Tongue (tissue), 2 donors: Measurements from ENCODE around the gene UGT1A4. TPM values are rescaled to one million over a fixed set of nuclear protein-coding genes. Genes with fewer than 3 reads are reported as not detected.
A peak's percentile ranks its signal among the peaks of the same experiment; 100 is the strongest.
"Not testable (repeated sequence)": the region's sequence is repeated elsewhere in the genome, so short reads cannot be mapped to it uniquely, and the experiment has no call there.

Experiments
- DNase-seq: peaks from one replicate; pipeline ENCODE4 v3.0.0-alpha.2; 2015
- total RNA-seq: library from RNA; depleted of rRNA; stranded (reverse); fragments of >200 nt; gene quantifications from one replicate; pipeline ENCODE4 v1.2.3, GENCODE V29; 2014

The UGT1A4 gene
- total RNA-seq, 1 donor from 2014 or later: 1.6 TPM

- no peak for DNase-seq
These were observed 18.4 kb upstream of the UGT1A4 start for GRCh38 chr2:233700028-233700635.

- DNase-seq: not testable (repeated sequence)
These were observed 17.7 kb upstream of the UGT1A4 start for GRCh38 chr2:233700842-233701241.

GRCh38 chr2:233702238-233702637, 16.3 kb upstream of the UGT1A4 start:
- DNase-seq: no peak

GRCh38 chr2:233705911-233706506, 12.5 kb upstream of the UGT1A4 start:
- DNase-seq: peak; percentile 4

DNA sequence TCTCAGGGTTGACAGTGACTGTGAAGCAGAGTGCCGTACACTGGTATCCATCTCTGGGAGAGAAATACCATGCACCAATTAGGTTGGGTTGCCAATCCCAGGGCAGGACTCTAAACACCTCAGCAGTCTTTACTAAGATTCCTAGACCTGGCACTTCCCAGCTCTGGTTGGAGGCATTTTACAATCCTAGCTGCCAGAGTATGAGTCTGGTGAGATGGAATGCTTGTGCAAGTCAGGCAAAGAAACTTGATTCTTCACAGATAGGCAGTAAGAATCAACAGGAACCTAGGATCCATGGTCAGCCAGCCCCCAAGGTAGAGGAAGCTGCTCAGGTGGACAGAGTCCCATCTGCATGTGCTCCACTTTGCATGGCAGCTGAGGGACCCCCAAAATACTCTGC, 11.8 kb upstream of the UGT1A4 start:
- DNase-seq: no peak

- no peak for DNase-seq
These were observed 10.4 kb upstream of the UGT1A4 start for GRCh38 chr2:233707940-233708644.

GRCh38 chr2:233708942-233709341, 9.6 kb upstream of the UGT1A4 start:
- no peak for DNase-seq

DNA sequence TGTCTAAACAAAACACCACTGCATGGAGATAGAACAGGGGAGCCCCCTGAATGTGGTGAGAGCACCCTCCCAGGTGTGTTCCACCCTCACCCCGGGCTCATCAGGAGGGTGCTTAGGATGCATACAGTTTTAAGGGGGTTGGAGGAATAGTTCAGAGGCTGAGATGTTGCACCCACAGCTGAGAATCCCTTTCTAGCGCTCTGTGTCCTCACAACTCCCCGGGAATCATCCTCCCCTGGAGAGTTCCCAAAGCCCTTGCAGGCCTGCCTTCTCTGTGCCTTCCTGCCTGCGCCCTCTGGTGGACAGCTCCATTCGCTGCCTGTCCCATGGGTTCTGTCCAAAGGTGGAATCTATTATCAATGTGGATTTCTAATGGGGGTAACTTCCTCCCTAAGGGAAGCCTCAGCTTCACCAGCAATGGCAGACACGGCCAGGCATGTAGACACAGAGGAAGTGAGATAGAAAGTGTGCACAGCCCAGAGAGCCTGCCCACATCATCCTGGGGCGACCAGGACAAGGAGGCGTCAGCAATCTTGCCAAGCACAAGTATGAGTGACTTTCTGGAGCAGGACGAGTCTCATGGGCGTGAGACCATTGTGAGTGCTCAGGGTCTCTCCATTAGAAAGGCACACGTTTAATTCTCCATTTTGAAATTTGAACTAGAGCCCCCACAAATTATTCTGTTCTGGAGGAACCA, 7.1 kb upstream of the UGT1A4 start:
- peak; percentile 81 for DNase-seq

DNA sequence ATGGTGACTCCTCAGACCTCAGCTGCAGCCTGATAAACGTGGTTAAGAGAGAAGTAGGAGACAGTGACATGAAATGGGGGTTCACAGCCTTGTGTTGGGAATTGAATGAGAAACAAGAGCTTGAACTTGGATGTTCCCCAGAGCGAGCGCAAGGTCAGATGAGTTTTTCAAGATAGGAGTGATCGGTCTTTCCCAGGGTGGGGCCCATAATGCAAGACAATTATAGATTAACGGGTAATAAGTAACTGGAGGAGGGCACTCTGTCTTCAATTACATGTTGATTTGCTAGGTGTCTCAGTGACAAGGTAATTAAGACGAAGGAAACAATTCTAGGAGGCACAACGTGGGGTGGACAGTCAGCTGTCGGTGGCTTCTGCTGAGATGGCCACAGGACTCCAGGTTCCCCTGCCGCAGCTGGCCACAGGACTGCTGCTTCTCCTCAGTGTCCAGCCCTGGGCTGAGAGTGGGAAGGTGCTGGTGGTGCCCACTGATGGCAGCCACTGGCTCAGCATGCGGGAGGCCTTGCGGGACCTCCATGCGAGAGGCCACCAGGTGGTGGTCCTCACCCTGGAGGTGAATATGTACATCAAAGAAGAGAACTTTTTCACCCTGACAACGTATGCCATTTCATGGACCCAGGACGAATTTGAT, 5.8 kb upstream of the UGT1A4 start, which contains the start of gene UGT1A5:
TSS of gene UGT1A5 (plus strand) at position 297 of the 651 bp plus-strand sequence. CDS start at position 382, 85 bp downstream.
- no peak for DNase-seq

DNA sequence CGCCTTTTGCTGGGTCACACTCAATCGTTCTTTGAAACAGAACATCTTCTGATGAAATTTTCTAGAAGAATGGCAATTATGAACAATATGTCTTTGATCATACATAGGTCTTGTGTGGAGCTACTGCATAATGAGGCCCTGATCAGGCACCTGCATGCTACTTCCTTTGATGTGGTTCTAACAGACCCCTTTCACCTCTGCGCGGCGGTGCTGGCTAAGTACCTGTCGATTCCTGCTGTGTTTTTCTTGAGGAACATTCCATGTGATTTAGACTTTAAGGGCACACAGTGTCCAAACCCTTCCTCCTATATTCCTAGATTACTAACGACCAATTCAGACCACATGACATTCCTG, 5.3 kb upstream of the UGT1A4 start:
- DNase-seq: no peak

GRCh38 chr2:233714121-233714520, 4.4 kb upstream of the UGT1A4 start:
- no peak for DNase-seq

- no peak for DNase-seq
These were observed 10.3 kb downstream of the UGT1A4 start, which contains the start of gene UGT1A3 for GRCh38 chr2:233728723-233729301. Gene UGT1A3, plus strand, starts transcription at chr2:233729042. Its CDS starts 85 bp downstream, at chr2:233729127.

GRCh38 chr2:233736868-233737653, 18.5 kb downstream of the UGT1A4 start:
- not testable (repeated sequence) for DNase-seq

DNA sequence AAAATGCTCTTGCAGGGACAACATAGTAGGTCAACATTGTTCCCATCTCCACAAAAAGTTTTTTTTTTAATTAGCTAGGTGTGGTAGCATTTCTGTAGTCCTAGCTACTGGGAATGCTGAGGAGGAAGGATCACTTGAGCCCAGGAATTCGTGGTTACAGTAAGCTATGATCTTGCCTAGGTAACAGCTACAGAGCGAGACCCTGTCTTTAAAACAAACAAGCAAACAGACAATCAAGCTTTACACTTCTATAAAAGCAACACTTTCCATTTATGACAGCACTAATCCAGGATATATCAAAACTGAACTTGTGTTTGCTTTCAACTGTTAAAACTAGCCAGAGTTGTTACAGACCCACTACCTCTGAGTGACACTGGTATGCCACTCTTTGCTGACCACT, 22.3 kb downstream of the UGT1A4 start:
- DNase-seq: no peak

GRCh38 chr2:233743464-233744259, 25.1 kb downstream of the UGT1A4 start:
- no peak for DNase-seq

DNA sequence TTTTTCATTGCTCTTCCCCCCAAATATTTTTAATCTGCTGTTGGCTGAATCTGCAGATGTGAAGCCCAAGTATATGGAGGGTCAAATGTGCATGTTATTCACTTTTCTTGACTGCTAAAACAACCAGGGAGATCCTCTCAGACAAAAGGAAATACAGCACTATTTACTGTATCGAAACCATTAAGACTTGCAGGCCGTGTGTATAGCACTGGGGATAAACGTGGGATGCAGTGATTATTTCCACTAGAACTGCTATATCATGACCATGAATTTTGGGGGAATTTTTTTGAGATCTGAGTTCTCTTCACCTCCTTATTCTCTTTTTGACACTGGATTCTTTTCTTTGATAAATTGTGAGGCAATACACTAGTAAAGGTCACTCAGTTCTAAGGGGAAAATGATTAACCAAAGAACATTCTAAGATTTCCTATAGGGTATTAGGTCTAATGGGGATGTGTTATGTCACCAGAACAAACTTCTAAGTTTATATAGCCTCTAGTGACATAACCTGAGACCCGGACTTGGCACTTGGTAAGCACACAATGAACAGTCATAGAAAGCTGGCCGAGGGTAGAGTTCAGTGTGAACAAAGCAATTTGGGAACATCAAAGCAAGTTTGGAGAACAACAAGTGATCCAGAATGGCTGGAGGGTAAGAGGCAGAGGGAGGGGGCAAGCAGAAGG, 26.7 kb downstream of the UGT1A4 start:
- DNase-seq: no peak

DNA sequence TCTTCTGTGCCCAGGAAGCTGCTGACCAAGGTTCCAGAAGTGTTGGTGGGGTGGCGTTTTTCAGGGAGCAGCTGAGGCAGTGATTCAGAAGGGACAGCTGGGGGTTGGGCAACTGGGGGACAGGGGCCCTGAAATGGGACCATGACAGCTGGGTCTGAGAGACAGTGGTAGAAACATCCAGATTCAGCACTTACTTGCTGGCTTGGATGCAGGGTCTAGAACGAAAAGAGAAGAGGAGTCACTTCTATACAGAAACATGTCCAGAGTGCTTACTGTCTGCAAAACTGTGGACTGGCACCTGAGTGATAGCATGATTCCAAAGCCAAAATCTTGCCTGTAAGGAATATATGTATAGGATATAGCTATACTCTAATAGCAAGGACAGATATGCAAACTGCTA, 27.3 kb downstream of the UGT1A4 start:
- DNase-seq: not testable (repeated sequence)

DNA sequence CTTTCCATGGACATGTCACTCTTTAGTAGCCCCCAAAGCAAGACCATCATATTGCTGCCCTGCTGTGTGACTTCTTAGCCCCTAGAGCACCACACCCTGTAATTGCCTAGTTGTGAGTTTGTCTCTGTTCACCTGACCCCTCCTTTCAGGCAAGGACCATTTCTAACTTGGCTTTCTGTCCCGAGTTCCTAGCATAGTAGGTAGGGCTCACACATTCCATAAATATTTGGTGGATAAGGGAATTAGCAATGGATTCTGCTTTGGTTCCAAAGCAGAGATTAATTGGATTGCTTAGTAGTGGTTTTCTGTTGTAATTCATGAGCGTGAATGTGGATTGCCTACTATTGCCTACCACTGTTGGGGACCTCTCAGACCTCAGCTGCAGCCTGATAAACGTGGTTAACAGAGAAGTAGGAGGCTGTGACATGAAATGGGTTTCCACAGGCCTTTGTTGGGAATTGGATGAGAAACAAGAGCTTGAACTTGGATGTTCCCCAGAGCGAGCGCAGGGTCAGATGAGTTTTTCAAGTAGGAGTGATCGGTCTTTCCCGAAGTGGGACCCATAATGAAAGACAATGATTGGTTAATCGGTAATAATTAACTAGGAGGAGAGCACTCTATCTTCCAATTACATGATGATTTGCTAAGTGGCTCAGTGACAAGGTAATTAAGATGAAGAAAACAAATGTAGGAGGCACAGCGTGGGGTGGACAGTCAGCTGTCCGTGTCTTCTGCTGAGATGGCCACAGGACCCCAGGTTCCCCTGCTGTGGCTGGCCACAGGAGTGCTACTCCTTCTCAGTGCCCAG, 28.1 kb downstream of the UGT1A4 start:
- no peak for DNase-seq

DNA sequence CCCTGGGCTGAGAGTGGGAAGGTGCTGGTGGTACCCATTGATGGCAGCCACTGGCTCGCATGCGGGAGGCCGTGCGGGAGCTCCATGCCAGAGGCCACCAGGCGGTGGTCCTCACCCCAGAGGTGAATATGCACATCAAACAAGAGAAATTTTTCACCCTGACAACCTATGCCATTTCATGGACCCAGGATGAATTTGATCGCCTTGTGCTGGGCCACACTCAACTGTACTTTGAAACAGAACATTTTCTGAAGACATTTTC, 28.7 kb downstream of the UGT1A4 start:
- DNase-seq: no peak
